Activated CD4-positive, alpha-beta T cell treated with anti-CD3 and anti-CD28 coated beads for 48 hours (primary cell): ENCODE data around the gene PAMR1.

Source experiments
- DNase-seq: peaks from one replicate; pipeline ENCODE4 v3.0.0-alpha.2; 2020

PAMR1 gene

DNA sequence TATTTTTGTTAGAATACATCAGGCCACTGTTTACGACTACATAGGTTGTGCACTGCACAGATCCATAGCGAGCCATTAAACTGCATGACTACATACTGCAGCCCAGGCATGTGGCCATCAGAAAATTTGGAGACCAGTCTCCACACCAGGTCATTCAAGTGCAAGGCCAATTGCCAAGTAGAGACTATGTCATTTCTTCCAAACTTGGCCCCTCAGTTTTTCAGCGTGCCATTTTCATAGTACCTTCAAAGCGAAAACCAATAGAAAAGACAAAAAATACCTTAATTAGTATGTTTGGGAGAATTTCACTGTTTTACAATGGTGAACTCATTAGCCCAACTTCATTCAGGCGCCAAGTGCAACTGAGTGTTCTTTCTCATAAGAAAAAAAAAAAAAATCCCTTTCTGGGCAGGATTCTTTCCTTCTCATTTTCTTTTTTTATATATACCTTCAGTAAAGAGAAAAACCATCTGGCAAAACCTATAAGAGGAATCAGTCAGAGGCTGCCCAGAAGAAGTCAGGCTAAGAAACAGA is 30.4 kb downstream of the PAMR1 start:
- no peak for DNase-seq

DNA sequence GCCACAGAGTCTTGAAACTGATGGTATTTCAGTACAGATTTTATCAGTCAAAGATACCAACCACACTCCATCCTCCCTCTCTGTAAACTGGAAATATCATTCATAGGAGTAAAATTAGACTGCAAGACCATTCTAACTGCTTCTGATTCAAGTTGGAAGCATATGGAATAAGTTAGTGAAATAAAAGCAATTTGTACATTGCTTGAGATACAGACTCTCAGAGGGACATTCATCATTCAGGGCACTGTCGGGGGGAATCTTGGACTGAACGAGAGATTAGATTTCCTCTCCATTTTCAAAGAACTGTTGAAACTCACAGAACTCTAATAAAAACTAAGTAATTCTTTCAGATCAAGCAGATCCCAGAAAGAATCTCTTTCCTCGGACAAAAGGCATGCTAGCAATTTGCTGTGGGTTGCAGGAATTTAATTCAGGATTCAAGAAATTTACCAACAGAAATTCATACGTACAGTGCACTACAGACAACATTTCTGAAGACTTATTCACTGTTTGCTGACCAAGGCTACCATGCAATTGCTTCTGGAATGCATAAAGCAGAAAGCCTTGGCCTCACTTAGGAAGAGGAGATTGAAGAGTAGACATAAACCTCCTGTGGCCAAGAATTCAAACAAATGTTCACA is 34.1 kb downstream of the PAMR1 start:
- DNase-seq = no peak

DNA sequence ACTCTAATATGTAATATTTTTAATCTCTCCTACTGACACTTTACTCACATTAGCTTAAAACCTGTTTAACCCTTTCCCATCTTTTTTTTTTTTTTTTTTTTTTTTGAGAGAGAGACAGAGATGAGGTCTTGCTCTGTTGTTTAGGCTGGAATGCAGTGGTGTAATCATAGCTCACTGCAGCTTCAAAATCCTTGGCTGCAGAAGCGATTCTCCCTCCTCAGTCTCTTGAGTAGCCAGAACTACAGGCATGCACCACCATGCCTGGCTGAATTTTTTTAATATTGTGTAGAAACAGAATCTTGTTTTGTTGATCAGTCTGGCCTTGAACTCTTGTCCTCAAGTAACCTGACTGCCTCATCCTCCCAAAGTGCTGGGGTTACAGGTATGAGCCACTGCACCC is 37.3 kb downstream of the PAMR1 start:
- DNase-seq = no peak

DNA sequence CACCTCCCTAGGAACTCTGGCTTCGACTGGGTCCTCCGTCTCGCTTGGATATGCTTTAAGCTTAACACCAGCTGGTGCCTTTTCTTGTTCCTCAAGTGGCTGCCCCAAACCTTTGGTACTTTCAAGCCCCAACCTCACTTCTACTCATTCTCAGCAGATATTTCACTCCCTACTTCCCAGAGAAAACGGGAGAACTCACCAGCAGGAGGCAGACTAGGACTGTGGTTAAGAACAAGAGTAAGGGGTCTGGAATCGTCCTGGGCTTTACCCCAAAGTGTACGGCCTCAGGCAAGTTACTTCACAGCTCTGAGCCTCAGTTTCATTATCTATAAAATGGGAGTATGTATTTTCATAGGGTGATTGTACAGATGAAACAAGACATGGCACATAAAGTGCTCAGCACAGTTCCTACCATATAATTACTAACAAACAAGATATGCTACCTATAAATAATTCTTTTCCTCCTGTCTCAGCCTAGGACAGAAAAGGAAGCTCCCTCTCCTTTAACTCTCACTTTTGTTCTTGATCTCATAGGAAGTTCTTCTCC is 37.8 kb downstream of the PAMR1 start:
- DNase-seq = no peak

DNA sequence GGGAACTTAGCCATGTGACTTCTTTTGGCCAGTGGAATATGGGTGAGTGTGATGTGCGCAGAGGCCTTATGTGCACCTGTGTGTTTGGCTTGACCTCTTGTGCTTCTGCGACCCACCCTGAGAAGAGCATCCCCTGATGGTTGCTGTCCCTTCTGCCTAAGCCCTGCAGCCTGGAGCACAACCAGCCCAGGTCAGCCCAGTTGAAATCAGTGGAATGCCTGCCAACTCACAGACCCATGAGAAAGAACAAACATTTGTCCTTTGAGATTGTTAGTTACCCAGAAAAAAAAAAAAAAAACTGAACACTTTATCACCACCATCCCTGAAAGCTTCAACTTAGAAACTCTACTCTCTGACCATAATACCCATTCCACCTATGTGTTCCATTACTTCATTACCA is 38.5 kb downstream of the PAMR1 start:
- DNase-seq = no peak

DNA sequence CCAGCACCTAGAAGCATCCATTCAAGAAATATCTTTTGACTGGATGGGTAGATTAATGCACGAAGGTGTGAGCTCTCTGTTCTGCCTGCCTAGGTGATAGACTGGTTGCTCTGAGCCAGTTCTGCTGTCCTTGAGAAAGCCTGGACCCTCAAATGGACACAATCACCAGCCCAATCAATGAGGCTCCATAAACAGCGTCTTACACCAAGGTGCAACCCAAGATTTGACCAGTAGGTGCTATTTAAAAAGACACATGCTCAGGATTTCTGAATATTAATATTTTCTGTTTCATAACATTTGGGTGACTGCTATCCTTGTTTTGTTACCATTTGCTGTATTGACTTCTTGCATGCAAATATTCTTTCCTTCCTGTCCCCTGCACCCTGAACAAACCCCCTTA is 39.0 kb downstream of the PAMR1 start:
- no peak for DNase-seq

DNA sequence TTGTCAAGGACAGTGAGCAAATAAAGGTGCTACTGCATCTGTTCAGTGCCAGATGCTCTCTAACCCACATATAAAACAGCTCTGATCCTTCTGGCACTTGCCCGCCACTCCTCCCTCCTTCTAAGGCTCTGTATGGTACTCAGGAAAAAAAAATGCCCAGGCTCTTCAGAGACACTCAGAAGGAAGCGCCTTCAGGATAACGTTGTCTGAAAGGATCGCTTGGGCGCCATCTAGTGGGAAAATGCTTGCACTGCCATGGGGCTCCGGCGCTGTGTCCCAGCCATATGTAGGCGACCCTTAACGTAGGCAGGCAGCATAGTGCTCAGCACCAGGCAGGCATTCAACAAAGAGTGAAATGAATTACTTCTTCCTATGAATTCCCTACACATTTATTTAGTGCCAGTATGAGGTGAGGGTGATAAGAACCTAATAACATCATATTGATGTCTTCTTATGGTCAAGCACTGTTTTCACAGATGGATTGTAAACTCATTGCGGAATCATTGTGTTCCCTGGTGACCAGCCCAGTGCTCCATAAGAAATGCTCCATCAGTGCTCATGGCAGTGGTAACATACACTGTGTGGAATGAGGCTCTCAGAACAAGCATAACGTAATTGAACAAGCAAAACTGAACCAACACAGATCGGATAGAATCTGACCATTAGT is 39.6 kb downstream of the PAMR1 start:
- peak; percentile 84 for DNase-seq

DNA sequence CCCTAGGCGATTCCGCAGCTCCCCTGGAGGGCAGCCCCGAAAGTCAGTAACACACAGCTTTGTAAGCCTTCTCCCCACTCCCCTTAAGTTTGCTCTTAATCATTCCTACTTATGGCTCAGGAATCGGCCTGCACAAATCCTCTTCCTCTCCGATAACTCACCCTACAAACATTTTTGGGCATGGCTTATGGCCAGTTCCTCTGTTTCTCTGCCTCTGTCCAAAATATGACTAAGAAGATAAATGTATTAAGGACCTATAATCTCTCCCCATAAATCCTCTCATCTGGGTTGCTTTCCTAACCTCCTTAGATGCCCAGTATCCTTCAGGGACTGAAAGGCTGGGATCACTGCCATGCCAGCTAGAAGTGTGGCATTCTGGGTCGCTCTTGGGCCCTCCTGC is 41.0 kb downstream of the PAMR1 start:
- DNase-seq = no peak

DNA sequence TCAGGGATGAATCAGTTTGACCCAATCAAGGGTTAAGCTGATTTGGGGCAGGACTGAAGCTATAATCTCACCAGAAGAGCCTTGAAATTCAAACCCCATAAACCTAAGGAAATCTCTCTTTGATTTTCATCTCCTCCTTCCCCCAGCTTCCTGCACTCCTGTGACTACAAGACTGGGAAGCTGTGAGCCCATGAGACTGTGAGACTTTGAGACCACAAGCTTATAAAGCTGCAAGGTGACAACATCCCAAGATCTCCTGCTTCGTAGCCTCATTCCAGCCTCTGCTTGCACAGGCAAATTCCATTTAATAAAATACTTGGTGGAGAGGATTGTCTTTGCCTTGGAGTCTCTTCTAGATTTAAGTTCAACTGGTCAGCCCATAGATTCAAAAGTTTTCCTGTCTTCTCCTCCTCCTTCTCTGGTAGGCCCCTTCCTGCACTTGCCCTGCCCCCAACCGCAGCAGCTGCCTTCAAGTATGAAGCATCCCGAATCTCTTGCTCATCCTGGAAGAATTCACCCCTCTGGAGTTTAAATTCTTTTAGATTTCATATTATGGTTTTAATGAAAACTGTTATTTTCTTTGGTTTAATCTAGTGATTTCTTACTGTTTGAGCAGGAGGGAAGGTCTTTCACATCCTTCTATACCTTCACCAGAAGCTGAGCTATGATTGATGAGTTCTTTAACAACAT is 42.1 kb downstream of the PAMR1 start:
- no peak for DNase-seq

DNA sequence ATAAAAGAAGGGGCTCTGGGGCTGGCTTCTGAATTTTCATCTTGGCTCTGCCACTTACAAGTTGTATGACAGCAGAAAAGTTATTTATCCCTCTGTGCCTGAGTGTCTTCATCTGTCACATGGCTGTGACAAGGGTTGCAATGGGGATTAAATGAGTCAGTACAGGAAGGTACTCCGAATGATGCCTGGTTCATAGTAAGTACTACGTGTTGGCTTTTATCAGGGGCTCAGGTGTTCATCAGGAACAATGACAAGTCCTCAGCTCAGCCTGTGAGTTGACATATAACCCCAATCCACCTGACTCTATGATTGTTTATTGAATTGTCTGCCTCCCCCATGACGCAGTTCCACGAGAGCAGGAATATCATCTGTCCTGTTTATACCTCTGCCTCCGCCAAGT is 45.7 kb downstream of the PAMR1 start:
- DNase-seq = no peak

DNA sequence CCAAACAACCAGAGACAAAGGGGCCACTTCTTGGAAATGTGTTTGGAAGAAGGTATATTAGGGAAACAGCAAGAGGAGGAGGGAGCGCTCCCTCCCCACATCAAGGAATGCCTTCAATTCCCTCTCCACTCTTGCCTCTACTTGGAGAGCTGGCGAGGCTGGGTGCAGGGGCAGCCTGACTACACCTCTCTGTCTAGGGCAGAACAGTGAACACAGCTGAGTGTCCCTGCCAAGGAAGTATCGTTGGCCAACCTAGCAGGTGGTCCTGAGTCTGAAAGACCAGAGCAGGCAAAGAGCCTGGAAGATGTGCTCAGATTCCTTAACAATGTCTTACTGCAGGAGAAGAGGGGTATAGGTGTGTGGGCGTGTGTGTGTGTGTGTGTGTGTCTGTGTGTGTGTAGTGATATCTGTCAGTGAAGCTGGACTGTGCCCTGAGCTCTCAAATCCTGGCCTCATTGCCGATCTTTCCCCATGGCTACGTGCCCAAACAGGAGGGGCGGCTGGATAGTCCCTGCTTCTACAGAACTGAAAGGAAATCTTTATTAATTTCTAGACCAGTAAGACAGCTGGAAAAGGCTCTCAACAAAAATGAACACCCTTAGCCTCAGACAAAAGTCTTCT is 46.8 kb downstream of the PAMR1 start:
- no peak for DNase-seq

DNA sequence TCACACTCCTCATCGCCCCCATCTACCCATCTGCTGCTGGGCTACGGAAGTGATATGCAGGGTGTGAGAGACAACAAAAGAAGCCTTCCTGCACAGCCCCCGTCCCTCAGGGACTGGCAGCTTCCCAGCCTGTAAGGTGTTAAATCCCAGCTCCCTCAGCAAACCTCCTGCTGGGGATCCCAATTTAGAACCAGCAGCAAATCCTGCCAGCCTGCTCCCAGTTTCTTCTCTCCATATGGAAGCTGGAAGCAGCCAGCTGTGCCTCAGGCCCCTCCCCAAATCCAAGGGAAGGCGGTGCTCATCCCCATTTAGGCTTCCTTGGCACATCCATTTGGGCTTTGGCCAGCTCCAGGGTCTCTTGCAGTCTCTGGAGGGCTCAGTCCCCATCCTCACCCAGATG is 47.5 kb downstream of the PAMR1 start:
- DNase-seq = no peak

DNA sequence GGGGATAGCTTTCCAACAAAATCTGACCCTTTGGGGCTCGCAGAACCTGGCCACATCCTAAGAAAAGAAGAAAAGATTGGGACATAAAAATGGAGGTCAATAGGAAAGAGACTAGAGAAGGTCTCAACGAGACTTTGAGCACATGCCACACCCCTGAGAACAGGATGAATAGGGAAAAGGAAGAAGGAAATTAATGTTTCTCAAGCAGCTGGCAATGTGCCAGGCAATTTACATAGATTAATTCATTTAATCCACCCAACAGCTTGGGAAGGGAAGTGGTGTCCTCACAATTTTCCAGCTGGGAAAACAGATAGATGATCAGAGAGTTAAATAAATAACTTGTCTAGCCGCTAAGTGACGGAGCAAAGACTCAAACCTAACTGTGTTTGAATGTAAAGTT is 50.7 kb downstream of the PAMR1 start:
- no peak for DNase-seq

DNA sequence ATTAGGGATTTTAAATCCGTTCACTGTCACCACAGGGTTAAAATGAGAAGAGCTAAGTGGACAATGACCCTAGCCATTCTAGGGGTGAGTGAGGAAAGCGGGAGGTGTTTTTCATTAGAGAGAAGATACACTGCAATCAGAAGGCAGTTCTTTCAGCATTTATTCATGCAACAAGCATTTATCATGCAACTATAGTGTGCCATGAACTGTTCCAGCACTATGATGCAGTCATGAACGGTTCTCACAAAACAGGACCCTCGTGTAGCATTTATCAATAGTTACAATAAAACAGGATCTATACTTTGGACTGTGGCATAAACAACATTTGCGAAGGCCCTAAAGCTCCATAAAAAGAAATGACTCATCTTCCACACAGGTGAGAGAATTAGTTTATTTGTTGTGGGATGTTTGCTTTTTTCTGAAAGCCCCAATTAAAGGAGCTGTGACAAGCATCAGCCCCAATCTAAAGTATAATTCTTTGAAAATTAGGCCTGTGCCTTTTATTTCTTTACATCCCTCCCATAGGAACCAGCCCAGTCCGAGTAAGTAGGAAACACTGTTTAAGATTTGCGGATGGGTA is 51.5 kb downstream of the PAMR1 start:
- DNase-seq = no peak

DNA sequence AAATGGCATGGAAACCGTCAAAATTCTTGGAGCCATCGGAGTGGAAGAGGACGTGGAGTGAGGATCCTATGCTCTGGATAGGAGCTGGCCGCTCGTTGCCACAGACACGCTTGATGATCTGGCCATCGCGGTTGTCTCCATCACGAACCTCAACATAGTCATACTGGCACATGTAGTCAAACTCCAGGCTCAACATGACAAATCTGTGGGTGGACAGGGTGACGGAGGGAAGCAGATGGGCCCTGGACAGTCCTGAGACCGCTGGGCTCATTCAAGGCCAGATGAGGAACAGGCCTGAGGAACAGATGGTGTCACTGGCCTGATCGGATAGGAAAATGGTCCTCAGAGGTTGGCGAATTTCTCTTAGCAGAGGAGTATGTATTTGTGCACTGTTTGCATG is 54.8 kb downstream of the PAMR1 start:
- DNase-seq = no peak

DNA sequence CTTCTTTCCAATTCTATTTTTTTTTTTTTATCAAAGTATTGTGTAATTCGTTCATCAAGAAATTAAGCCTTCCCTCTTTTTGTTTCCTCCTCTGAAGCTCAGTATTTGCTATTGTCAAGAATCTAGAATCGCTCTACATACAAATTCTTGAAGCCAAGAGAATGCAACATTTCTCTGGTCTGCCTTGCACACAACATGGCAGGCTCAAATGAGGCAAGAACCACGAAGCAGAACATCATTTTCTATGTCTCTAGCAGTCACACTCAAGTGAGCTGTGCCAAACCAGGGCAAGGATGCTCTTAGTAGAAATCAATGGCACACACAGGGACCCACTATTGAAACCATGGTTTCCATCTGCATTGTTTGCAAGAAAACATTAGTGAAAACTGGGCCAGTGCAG is 59.4 kb downstream of the PAMR1 start:
- no peak for DNase-seq

DNA sequence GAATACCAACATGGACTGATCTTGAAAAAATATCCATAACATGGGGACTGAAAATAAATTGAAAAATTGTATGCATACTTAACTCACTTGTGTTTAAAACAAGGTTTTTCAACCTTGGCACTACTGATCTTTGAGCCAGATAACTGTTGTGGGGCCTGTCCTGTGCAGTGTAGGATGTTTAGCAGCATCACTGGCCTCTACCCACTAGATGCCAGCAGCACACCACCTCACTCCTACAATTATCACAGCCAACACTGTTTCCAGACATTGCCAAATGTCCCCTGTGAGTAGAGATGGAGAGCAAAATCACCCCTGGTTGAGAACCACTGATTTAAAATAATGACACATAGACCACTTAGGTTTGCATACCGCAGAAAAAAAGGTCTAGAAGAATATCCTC is 61.1 kb downstream of the PAMR1 start:
- DNase-seq = no peak

DNA sequence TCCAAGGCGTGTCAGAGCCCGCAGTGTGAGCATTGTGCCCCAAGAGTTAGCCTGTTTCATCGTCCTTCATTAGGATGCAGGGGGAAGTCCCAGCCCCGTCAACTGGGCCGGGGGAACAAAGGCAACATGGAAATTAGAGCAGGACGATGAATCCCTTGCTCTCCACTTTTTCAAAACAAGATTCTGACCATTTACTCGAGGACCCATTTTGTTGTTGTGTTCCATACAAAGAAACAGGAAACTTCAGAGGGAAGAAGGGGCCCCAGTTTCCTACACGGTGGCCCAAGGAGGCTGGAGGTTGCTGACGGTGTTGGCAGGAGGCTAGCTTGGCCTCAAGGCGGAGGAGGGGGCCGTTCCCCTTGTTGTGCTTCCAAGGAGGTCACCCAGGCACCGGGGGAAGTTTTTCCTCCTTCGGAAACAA is 62.1 kb downstream of the PAMR1 start:
- DNase-seq = no peak

DNA sequence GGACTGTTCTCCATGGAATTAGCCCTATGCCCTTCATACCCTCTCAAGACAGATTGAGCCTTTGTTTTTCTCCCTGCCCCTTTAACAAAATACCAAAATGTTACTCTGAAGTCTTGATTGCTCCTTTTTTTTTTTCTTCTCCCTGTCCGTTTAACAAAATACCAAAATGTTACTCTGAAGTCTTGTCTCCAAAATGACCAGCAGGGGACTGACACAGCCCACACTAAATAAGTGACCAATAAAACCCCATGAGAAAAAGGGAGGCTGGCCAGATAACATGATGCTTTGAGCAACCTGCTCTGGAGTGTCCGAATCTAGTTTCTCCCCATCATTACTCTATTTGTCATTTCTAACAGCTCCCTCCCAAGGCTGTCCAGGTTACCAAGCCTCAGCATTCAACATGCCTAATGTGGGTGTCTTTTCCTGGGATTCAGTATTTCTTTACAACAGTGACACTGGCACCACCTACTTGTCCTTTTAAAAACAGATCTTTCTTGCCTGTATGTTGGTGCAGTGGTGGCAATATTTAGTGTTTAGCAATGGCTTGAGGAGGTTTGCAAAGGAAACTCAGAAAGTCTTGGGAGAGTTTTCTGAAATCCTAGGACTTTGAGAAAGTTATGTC is 63.4 kb downstream of the PAMR1 start:
- DNase-seq = no peak

DNA sequence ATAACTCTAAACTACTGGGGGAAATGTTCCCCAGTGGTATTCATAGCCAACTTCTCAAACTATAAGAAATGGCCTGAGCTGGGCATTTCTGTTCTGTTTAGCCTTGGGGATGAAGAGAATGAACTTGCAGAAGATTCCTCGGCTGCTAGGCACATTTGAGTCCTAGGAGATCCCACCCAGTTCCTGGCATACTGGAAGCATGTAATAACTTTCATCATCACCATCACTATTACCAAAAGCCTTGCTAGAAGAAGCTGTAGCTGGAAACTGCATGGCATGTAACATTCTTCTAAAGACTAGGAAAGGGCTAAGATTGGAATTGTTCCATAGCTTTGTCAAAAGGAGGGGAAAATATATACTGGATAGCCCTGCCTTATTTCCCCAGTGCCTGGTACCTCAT is 65.9 kb downstream of the PAMR1 start:
- no peak for DNase-seq

DNA sequence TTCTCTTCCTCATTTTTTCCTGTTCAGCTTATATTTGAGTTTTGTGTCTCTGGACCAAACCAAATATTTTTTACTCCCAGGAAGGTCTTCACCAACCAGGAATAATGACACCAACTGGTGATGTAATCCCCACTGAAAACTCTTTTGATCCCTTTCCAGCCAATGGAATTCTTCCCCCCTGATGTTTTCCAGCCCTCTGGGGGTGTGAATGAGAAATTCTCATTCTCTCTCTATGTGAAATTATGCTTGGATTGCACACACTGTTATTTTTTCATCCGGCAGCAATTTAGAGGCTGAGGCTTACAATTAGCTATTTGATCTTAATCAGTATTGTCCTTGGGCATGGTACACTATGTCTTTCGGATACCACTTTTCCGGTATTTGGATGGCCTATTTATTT is 66.6 kb downstream of the PAMR1 start:
- no peak for DNase-seq

DNA sequence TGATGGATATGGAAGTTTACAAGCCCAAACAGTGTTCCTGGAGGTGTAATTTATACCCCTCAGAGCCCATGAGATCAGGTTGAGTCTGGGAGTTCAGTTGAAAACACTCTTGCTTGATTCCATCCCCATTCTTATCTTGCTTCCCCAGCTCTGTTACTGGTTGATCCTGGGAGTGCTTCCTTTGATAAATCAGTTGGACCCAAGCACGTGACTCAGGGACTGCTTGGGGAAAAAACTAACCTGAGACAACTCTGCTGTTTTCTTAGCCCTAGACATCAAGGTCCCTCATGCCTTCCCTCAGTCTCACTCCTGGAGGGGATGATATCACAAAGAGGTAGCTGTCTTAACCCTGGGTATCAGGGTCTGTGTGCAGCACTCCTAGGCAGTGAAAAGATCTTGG is 71.1 kb downstream of the PAMR1 start:
- DNase-seq = no peak
